ENCODE results near the gene GULP1.
"Not testable (repeated sequence)": the region's sequence is repeated elsewhere in the genome, so short reads cannot be mapped to it uniquely, and the experiment has no call there.

The GULP1 gene

DNA sequence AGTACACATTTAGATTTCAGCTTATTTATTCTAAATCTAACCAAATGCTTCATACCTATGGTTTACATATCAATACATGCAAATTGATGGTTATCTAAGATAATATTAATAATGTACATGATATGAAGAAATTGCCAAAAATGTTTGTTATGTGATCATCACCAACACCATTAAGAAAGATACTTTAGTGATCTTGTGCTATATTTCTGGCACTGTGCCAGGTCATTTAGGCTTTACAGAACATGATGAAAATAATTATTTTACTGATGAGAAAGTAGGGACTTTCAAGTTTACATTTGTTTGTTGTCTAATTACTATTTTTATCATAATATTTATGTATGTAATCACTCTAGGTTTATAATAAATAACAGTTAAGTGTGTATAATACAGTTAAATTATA is 158.3 kb downstream of the GULP1 start:
- TF ChIP-seq GATA1 (IDR thresholded peaks at IDR 0.05; ENCODE audit: low read depth, low read length) (no peak), POLR2A (IDR thresholded peaks at IDR 0.05; ENCODE audit: low read length) (no peak)
- DNase-seq, result peak in 1 of 2 experiments; percentile 8

GRCh38 chr2:188450732-188451483 is 159.2 kb downstream of the GULP1 start:
- no peak for TF ChIP-seq GATA1 (IDR thresholded peaks at IDR 0.05; ENCODE audit: low read depth, low read length)
- no peak for TF ChIP-seq POLR2A (IDR thresholded peaks at IDR 0.05; ENCODE audit: low read length)
- no peak for DNase-seq

GRCh38 chr2:188452084-188452483 is 160.4 kb downstream of the GULP1 start:
- no peak for DNase-seq
- TF ChIP-seq GATA1 (IDR thresholded peaks at IDR 0.05; ENCODE audit: low read depth, low read length) (no peak), POLR2A (IDR thresholded peaks at IDR 0.05; ENCODE audit: low read length) (no peak)

- TF ChIP-seq GATA1 (IDR thresholded peaks at IDR 0.05; ENCODE audit: low read depth, low read length) (no peak), POLR2A (IDR thresholded peaks at IDR 0.05; ENCODE audit: low read length) (no peak)
- DNase-seq, result no peak
Observed at GRCh38 chr2:188456114-188456909, 164.6 kb downstream of the GULP1 start.

GRCh38 chr2:188459061-188459460 is 167.4 kb downstream of the GULP1 start:
- TF ChIP-seq POLR2A (IDR thresholded peaks at IDR 0.05; ENCODE audit: low read length) (no peak), GATA1 (IDR thresholded peaks at IDR 0.05; ENCODE audit: low read depth, low read length) (no peak)
- no peak for DNase-seq

GRCh38 chr2:188466078-188466477 is 174.4 kb downstream of the GULP1 start:
- DNase-seq, result not testable (repeated sequence)

GRCh38 chr2:188466761-188467160 is 175.1 kb downstream of the GULP1 start:
- DNase-seq, result no peak
- no peak for TF ChIP-seq POLR2A (IDR thresholded peaks at IDR 0.05; ENCODE audit: low read length)
- TF ChIP-seq GATA1 (IDR thresholded peaks at IDR 0.05; ENCODE audit: low read depth, low read length), result no peak

DNA sequence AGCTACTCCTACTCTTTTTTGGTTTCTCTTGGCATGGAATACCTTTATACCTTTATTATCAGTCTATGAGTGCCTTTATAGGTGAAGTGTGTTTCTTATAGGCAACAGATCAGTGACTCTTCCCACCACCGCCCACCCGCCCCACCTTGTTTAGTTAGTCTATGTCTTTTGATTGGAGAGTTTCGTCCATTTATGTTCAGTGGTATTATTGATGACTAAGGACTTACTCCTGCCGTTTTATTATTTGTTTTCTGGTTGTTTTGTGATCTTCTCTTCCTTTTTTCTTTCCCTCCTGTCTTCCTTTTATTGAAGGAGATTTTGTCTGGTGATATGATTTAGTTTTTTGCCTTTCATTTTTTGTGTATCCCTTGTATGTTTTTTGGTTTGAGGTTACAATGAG is 179.5 kb downstream of the GULP1 start:
- TF ChIP-seq POLR2A (IDR thresholded peaks at IDR 0.05; ENCODE audit: low read length) (no peak), GATA1 (IDR thresholded peaks at IDR 0.05; ENCODE audit: low read depth, low read length) (no peak)
- DNase-seq, result no peak

GRCh38 chr2:188473306-188473705 is 181.6 kb downstream of the GULP1 start:
- TF ChIP-seq POLR2A (IDR thresholded peaks at IDR 0.05; ENCODE audit: low read length), result no peak
- DNase-seq, result no peak

DNA sequence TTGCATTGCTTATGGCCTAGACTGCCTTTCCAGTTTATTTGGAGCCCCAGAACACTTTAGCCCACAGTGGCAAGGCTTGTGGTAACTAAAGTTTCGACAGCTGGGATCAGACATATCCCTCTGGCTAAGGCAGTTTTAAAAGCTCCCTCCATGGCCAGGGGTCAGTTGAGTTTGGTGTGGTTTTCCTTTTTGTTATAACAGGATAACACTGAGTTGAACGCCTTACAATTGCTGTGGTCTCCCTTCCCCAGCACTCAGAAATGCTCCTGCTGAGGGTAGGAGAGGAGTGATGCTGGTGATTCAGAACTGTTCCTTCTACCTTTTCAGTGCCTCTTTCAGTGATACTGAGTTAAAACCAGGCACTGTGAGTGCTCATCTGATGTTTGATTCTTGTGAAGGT is 182.6 kb downstream of the GULP1 start:
- no peak for DNase-seq
- TF ChIP-seq POLR2A (IDR thresholded peaks at IDR 0.05; ENCODE audit: low read length) (no peak), GATA1 (IDR thresholded peaks at IDR 0.05; ENCODE audit: low read depth, low read length) (no peak)

- no peak for DNase-seq
- TF ChIP-seq GATA1 (IDR thresholded peaks at IDR 0.05; ENCODE audit: low read depth, low read length), result no peak
- no peak for TF ChIP-seq POLR2A (IDR thresholded peaks at IDR 0.05; ENCODE audit: low read length)
Observed at GRCh38 chr2:188475945-188476344, 184.3 kb downstream of the GULP1 start.

GRCh38 chr2:188477564-188478103 is 186.0 kb downstream of the GULP1 start:
- DNase-seq, result no peak
- TF ChIP-seq POLR2A (IDR thresholded peaks at IDR 0.05; ENCODE audit: low read length), result no peak
- TF ChIP-seq GATA1 (IDR thresholded peaks at IDR 0.05; ENCODE audit: low read depth, low read length), result no peak

GRCh38 chr2:188478724-188479123 is 187.1 kb downstream of the GULP1 start:
- DNase-seq, result no peak
- TF ChIP-seq GATA1 (IDR thresholded peaks at IDR 0.05; ENCODE audit: low read depth, low read length) (no peak), POLR2A (IDR thresholded peaks at IDR 0.05; ENCODE audit: low read length) (no peak)

DNA sequence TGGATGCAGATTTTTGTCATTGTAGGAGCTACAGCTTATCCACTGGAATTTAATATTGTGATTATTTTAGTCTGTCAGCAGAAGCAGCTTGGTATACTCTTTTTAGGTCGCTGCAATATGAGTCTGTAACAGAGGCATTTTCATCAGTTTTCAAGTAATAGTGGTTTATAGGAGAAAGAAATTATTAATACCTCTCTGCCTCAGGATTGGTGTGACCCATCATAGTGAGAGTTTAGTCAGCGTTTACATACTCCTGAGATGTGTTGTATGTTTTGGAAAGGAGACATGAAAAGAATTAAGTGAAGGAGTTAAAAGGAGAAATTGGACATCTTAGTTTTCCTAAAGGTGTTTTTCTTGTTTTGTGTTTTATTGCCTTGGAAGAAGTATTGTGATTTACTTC is 189.8 kb downstream of the GULP1 start:
- DNase-seq, result no peak
- TF ChIP-seq POLR2A (IDR thresholded peaks at IDR 0.05; ENCODE audit: low read length) (no peak), GATA1 (IDR thresholded peaks at IDR 0.05; ENCODE audit: low read depth, low read length) (no peak)

- TF ChIP-seq GATA1 (IDR thresholded peaks at IDR 0.05; ENCODE audit: low read depth, low read length), result no peak
- TF ChIP-seq POLR2A (IDR thresholded peaks at IDR 0.05; ENCODE audit: low read length), result no peak
- DNase-seq, result no peak
Observed at GRCh38 chr2:188485496-188485895, 193.8 kb downstream of the GULP1 start.

Measured in erythroblast (primary cell).